Raji (cell line): ENCODE measurements around the gene CTSC.

Source experiments
- POLR2A ChIP-seq: IDR thresholded peaks from 2 replicates; pipeline ENCODE4 v1.6.1; 2011; ENCODE audit warnings: low read depth, low read length, control low read depth; ENCODE audit not compliant: insufficient read depth

Gene CTSC

DNA sequence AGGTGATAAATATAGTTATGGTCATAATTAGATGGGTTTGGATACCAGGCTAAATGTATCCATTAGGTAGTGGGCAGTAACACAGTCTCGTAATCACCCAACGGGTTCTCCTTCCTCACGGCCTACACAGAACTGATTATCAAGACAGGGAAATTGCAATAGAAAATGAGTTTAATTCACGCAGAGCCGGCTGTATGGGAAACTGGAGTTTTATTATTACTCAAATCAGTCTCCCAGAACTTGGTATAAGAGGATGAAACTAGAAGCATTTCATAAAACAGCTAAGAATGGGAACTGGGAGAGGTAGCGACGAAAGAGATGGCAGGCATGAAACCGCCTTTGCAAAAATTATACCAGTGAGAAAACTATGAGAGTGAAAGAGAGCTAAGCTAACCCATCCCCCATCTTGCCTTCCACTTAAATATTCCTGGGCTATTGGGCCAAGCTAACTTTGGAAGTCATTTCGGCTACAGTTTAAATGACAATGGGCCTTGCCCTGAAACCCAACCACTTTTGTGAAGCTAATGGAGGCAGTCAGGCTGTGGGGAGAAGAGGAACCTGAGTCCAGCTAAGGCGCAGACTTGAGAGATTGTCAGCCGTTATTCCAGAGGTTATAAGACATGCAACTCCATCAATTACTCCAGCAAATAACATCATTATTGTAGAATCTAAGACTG lies 29.6 kb downstream of the CTSC start:
- TF ChIP-seq POLR2A, result no peak

DNA sequence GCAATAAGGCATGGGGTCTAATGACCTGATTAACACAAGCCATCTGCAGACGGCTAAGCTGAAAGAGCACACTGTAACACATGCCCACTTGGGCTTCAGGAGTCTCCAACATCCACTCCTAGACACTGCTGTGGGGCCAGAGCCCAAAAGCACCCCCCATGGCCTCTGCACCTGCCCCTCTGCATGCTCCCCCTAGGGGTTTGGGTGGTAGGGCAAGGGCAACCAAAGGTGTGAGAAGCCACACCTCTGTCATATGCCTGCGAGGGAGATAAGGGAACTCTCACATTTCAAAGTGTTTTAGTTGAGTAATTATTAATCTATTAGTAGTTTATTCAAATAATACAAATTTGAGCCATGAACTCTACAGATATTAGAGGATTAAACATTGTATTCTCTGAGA lies 30.8 kb downstream of the CTSC start:
- TF ChIP-seq POLR2A, result no peak

DNA sequence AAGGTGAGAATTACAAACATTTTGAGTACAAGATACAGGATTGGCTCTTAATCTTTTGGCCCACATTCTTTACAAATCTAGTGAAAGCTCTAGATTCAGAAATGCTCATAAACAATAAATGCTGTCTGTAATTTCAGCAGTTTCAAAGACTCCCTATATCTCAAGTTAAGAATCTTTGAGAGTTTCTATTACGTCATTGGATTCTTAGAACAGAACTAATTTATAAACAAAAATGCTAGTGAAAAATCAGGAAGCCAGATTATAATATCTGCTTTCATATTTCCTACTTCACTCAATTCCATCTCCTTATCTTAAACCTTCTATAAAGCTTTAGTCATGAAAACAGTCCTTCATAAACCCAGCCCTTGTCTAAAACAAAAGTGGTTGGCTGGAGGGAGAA lies 32.1 kb downstream of the CTSC start:
- TF ChIP-seq POLR2A, result no peak

DNA sequence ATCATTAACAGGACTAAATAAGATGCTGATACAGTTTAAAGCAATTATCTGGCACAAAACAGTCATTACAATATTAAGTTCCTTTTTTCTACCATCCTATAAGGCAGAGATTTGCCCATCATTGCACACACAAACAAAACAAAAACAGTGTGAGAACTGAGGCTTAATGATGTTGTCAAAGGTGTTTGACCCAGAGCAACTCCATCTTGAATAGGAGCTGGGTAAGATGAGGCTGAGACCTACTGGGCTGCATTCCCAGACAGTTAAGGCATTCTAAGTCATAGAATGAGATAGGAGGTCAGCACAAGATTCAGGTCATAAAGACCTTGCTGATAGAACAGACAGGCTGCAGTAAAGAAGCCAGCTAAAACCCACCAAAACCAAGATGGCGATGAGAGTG lies 33.2 kb downstream of the CTSC start:
- no peak for TF ChIP-seq POLR2A

DNA sequence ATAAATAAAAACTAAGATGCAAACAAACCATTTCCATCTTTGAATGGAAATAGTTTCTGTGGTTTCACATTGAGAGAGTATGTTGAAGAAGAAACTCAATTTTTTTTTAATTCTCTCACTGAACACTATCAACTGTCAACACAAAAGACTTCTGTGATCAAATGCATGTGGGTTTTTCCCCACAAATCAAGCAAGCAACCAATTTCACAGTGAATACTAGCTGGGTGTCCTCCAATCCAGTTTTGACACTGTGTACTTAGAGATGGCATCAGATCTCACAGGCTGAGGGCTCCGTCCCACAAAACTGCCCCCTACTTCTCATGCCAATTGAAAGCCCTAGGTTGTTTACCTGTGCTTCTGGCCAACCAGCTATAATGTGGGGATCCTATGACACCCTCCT lies 34.5 kb downstream of the CTSC start:
- no peak for TF ChIP-seq POLR2A

DNA sequence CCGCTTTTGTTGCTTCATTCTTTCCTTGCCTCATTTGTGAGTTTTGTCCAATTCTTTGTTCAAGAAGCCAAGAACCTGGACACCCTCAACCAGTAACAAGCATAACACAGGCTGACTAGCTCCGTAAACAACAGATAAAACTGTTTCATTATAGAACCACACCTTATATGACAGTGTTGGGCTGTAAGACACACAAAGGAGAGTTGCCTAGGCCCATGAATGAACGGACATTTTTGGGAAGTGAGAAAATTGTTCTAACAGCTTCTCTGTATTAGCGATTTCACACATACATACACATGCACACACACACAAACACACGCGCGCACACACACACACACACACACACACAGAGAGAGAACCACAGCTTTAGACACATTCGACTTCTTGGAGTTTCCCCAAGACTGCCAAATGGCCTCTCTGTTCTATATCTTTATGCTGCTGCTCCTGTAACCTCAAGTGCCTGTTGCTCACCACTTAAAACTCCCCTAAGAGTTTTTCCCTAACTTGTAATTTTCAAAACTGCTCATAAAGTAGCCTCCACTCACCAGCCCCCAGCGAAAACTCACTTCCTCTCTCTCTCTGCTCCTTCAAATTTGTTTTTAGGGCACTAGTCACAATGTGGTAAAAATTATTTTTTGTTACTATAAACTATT lies 35.9 kb downstream of the CTSC start:
- TF ChIP-seq POLR2A, result no peak

DNA sequence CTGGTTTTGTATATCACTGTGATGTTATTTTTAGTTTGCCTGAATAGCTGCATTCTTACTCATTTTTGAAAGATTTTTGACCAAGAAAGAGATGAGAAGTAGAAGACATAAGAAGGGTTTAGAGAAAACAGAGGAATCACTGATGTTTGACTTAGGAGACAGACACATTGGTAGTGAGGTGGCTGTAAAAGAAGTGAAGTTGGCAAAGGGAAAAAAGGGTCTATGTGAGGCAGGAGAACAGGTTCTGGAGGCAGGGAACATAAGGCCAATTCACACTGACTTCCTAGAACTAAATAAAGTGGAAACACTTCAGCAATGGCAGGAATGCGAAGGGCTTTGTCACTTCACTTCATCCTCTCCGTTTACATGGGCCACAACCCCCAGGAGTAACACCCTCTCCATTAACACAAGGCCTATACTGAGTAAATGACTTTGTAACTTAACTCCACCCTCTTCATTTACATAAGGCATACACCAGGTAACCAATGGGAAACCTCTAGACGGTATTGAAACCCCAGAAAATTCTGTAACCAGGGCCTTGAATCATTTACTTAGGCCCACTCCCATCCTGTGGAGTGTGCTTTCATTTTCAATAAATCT lies 36.5 kb downstream of the CTSC start:
- no peak for TF ChIP-seq POLR2A

DNA sequence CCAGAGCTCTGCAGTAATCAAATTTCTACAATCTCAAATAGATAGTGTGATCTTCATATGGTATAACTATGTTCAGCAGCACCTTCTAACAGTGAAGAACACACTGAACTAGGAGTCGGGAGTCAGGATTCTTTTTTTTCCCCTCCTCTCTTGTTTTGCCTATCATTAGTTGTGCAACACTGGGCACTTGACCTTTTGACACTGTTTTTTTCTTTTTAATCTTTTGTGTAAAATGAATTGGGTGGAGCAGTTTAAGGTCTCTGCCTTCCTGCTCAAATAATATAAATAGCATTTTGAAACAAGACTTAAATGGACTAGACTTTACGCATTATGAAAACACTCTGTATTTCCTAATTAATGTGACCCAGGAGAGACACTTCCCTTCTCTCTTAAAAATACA lies 39.7 kb downstream of the CTSC start:
- no peak for TF ChIP-seq POLR2A

DNA sequence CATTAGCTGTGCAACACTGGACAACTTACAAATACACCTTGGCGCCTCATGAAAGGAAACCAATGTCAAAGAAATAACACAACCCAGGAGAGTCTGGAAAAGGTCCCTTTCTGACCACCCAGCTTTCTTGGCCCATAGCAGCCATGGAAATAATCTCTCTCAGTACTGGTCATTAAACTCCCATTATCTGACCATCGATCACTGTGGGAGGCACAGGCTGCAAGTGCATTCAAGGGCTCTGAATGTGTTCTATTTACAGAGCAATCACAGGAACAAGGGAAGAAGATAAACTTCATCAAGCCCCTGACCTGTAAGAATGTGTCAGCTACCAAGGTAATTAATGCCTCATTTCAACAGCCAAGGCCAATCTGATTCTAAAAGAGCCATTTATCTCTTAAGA lies 40.1 kb downstream of the CTSC start:
- no peak for TF ChIP-seq POLR2A

DNA sequence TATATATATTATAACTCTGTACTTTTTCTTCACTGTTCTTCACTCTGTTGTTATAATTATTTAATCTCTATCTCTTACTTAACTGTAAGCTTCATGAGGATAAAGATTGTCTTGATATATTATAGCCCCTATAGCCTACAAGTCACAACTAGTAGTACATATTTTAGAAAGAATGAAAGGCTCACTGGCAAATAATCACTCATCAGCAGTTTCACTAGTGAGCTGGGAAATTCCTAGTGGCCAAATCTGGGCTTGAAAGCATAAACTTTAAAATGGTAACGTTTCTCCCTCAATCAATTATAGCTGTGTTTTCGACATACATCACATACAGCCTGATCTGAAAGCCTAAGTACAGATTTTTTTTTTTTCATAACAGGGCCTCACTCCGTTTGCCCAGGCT lies 42.5 kb downstream of the CTSC start:
- TF ChIP-seq POLR2A, result no peak

DNA sequence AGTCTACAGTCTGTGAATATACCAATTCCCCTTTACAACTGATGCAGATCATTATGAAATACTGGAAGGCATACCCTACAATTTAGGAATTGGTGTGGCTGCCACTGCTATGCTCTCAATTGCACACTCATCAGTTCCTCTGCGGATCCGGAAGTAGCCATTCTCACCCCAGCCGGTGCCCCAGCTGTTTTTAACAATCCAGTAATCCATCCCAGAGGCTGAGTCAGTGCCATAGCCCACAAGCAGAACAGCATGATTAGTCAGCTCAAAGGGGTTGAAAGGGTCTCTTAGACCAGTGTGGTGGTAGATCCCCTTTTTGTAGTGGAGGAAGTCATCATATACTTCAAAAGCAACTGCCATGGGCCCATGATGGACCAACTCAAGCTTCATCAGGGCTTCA lies 43.6 kb downstream of the CTSC start:
- no peak for TF ChIP-seq POLR2A

DNA sequence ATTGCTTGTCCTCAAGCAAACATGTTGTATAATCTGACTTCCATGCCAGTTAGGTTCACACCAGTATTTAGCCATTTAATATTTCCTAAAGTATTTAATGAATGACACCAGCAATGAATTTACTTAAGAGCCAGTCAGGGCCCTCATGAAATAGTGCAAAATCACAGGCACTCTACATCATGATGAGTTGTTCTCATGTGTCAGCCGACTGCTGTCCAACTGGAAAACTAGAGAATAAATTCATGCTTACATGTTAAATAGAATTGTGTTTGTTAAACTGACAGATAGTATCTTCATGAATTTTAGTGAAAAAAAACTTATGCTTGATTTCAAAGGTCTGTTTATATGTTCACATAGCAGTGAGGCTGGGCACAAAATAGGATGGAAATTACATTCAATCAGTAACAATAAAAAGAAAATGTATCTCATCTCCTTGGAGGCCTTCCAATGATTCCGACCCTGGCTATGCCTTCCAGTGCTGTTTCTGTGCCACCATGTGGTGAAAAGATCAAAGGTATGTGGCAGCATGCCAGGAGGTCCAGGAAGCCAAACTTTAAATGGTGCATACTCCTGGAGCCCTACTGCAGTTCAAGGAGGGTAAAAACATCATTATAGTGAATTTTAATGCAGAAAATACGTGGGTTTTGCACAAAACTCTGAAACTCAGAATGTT lies 45.2 kb downstream of the CTSC start:
- no peak for TF ChIP-seq POLR2A

DNA sequence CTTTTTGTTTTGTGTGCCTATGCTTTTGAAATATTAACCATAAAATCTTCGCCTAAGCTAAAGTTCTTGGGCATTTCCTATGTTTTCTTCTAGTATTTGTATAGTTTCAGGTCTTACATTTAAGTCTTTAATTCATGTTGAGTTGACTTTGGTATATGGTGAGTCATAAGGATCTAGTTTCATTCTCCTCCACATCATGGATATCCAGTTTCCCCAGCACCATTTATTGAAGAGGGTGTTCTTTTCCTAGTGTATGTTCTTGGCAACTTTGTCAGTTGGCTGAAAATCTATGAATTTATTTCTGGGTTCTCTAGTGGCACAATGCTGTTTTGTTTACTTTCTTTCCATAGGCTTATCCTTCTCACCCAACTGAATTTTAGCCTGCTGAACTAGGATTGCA lies 49.0 kb downstream of the CTSC start:
- no peak for TF ChIP-seq POLR2A

DNA sequence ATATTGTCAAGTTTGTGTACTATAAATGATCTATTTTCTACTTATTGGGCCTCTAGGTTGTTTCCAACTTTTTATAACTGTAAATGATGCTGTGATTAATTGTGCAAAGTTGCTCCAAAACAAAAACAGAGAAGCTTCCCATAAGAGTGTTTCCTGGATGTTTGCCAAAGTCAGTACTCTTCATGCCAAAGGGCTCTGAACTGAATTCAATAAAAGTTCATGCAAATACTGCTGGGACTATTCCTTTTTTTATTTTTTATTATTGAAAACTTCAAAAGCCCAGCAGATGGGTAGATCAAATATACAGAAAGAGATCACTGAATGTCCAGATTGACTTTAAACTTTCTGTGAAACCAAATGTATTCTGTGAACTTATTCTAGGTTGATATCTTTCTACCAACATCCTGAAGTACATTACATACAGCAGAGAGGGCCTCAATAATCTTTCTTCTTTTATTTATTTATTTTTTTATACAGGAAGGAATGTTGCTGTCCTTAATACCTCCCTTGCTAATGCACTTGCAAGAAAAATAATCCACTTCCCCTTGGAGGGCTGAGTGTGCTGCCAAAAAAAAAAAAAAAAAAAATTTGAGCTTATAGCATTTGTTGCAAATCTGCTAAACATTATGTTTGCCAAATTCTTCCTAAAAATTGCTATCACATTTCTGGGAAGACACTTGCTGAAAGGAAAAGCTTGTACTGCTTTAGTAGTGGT lies 53.0 kb downstream of the CTSC start:
- no peak for TF ChIP-seq POLR2A

DNA sequence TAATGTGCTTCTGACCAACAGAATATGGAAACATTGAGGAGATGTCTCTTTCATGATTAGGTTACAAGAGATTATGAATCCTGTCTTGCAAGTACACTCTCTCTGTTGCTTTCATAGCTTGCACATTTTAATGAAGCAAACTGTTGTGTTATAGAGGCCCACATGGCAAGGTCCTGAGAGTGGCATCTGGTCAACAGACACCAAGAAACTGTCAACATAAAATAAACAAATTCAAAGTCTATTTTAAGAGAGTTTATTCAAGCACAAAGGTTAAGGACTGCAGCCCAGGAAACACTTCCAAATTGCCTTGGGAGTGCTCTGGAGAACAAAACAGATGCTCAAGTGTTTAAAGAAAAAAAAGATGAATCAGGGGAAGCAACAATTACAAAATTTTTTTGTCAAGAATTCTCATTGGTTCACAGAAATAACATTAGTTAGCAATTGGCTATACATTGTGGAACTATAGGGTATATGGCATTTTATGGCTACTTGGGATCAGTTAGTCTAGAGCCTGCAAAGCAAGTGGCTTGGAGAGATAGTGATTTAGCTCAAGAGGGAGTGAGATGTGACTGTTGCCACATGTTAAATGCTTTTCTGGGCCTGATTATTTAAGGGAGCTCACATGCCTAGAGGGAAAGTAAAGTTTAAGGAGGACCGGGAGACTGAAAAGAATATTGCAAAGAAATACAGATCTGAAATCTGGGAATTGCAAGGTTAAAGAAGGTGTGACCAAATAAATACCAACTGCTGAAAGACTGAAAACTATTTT lies 54.6 kb downstream of the CTSC start:
- no peak for TF ChIP-seq POLR2A
